SU-DHL-6 (cell line): ENCODE measurements around the gene FABP7.
"Not testable (repeated sequence)": the region's sequence is repeated elsewhere in the genome, so short reads cannot be mapped to it uniquely, and the experiment has no call there.

Source experiments
- H2AFZ ChIP-seq: fragments of 200-600 bp; sonication (generic); 2 replicates; pipeline ENCODE4 v1.6.1; 2014; ENCODE audit warnings: low read depth, mild to moderate bottlenecking, moderate library complexity, mixed read lengths, antibody characterized with exemption, low read length; ENCODE audit not compliant: severe bottlenecking
- H3F3A ChIP-seq: fragments of 200-600 bp; shearing (Covaris generic); 2 replicates; pipeline ENCODE4 v1.6.0; 2016; ENCODE audit warnings: antibody characterized with exemption, mild to moderate bottlenecking; ENCODE audit not compliant: insufficient read depth
- H3K27ac ChIP-seq: fragments of 200-600 bp; sonication (generic); 2 replicates; pipeline ENCODE4 v1.5.1; 2016; ENCODE audit warnings: low read depth, mild to moderate bottlenecking, low read length, moderate library complexity, mixed read lengths
- H3K27me3 ChIP-seq: fragments of 200-600 bp; sonication (generic), shearing (Covaris generic); 2 replicates; pipeline ENCODE4 v1.6.0; 2014; ENCODE audit warnings: mild to moderate bottlenecking, low read length
- H3K36me3 ChIP-seq: fragments of 200-600 bp; sonication (generic); 2 replicates; pipeline ENCODE4 v1.6.1; 2014; ENCODE audit warnings: mild to moderate bottlenecking, low read length, mixed read lengths
- H3K4me2 ChIP-seq: fragments of 300-600, 200-600 bp; shearing (Covaris generic), sonication (generic); 2 replicates; pipeline ENCODE4 v1.6.0; 2014; ENCODE audit warnings: low read length, low read depth, mild to moderate bottlenecking; ENCODE audit not compliant: poor library complexity, severe bottlenecking
- H3K4me3 ChIP-seq: fragments of 200-600 bp; sonication (generic); 2 replicates; pipeline ENCODE4 v1.5.1; 2014; ENCODE audit warnings: antibody characterized with exemption, low read length, mild to moderate bottlenecking, mixed read lengths; ENCODE audit not compliant: insufficient read depth, poor library complexity, severe bottlenecking
- H3K79me2 ChIP-seq: fragments of 200-600 bp; sonication (generic); 2 replicates; pipeline ENCODE4 v1.6.1; 2014; ENCODE audit warnings: mild to moderate bottlenecking, low read length, moderate library complexity; ENCODE audit not compliant: insufficient read depth
- H3K9ac ChIP-seq: fragments of 200-600 bp; sonication (generic); 2 replicates; pipeline ENCODE4 v1.7.0; 2014; ENCODE audit warnings: mild to moderate bottlenecking, low read length
- H3K9me2 ChIP-seq: fragments of 200-600 bp; sonication (generic); replicated peaks from 2 replicates; pipeline ENCODE4 v1.6.1; 2014; ENCODE audit warnings: low read length; ENCODE audit not compliant: insufficient read depth
- H3K9me3 ChIP-seq: fragments of 200-600 bp; sonication (generic); 2 replicates; pipeline ENCODE4 v1.6.1; 2014; ENCODE audit warnings: low read length, mixed read lengths; ENCODE audit not compliant: insufficient read depth
- H4K20me1 ChIP-seq: fragments of 200-600 bp; sonication (generic); 2 replicates; pipeline ENCODE4 v1.6.1; 2014; ENCODE audit warnings: low read depth, mild to moderate bottlenecking, antibody characterized with exemption, low read length, moderate library complexity, mixed read lengths
- EZH2phosphoT487 ChIP-seq: fragments of 200-600 bp; sonication (generic), shearing (Covaris generic); conservative IDR thresholded peaks from 2 replicates; pipeline ENCODE4 v1.6.1; 2018; ENCODE audit warnings: mild to moderate bottlenecking, antibody characterized with exemption, low read length, moderate library complexity, mixed read lengths
- TF ChIP-seq, protein P1 (sequence below): fragments of 200-600 bp; sonication (generic); IDR thresholded peaks from one replicate; pipeline ENCODE4 v1.5.1; 2017; ENCODE audit warnings: antibody characterized with exemption, mild to moderate bottlenecking, low read length, moderate library complexity; ENCODE audit not compliant: insufficient read depth, poor library complexity, severe bottlenecking

Gene FABP7

GRCh38 chr6:122747573-122747972, 31.9 kb upstream of the FABP7 start:
- no peak overlapping the region for H3K4me3 ChIP-seq
- no peaks in the 10 kb centered on the region for H3K36me3 ChIP-seq
- H3K9ac ChIP-seq: no peak overlapping the region
- H4K20me1 ChIP-seq: no peaks in the 10 kb centered on the region
- H3K27ac ChIP-seq: no peak overlapping the region
- no peak overlapping the region for H3K4me2 ChIP-seq
- no peaks in the 10 kb centered on the region for H3K27me3 ChIP-seq
- H2AFZ ChIP-seq: no peak overlapping the region
- no peaks in the 10 kb centered on the region for H3K9me2 ChIP-seq
- no peaks in the 10 kb centered on the region for H3K9me3 ChIP-seq
- H3F3A ChIP-seq: no peaks in the 10 kb centered on the region
- no peaks in the 10 kb centered on the region for H3K79me2 ChIP-seq
- TF ChIP-seq, protein P1, sequence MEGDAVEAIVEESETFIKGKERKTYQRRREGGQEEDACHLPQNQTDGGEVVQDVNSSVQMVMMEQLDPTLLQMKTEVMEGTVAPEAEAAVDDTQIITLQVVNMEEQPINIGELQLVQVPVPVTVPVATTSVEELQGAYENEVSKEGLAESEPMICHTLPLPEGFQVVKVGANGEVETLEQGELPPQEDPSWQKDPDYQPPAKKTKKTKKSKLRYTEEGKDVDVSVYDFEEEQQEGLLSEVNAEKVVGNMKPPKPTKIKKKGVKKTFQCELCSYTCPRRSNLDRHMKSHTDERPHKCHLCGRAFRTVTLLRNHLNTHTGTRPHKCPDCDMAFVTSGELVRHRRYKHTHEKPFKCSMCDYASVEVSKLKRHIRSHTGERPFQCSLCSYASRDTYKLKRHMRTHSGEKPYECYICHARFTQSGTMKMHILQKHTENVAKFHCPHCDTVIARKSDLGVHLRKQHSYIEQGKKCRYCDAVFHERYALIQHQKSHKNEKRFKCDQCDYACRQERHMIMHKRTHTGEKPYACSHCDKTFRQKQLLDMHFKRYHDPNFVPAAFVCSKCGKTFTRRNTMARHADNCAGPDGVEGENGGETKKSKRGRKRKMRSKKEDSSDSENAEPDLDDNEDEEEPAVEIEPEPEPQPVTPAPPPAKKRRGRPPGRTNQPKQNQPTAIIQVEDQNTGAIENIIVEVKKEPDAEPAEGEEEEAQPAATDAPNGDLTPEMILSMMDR: no peak
- TF ChIP-seq EZH2phosphoT487: no peak

GRCh38 chr6:122748945-122749344, 30.6 kb upstream of the FABP7 start:
- H3F3A ChIP-seq, H3K36me3 ChIP-seq, H4K20me1 ChIP-seq, H3K27me3 ChIP-seq, H3K4me2 ChIP-seq, H3K9ac ChIP-seq, H3K4me3 ChIP-seq, H2AFZ ChIP-seq, H3K9me3 ChIP-seq, H3K79me2 ChIP-seq, H3K9me2 ChIP-seq: not testable (repeated sequence)
- peak overlapping the region; percentile 81 for H3K27ac ChIP-seq

DNA sequence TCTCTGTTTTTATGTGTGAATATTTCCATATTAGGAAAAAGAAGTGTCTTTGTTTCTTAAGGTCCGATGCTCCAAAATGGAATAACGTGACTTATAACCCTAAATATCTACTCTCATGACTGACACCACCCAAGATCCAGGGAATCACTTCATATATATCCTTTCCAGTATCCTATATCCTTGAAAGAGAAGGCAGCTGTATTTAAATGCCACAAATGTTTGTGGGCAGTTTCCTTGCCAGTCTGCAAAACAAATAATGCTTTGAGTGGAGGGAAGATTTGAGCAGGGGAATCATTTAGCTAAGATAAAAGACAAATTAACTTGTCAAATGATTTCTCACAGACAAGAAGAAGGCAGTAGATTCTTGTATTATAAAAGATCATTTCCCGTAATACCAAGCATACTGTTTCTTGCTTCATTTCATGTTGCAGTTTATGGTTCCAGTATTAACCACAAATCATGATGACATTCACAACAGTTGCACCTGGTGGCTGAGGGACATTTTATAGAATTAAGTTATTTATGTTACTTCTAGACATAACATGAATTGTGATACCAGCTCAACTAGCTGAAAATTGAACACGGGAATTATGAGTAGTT, 30.0 kb upstream of the FABP7 start:
- H3K79me2 ChIP-seq: no peaks in the 10 kb centered on the region
- no peak overlapping the region for H3K4me3 ChIP-seq
- H3K4me2 ChIP-seq: no peak overlapping the region
- no peaks in the 10 kb centered on the region for H4K20me1 ChIP-seq
- H3K9me3 ChIP-seq: no peaks in the 10 kb centered on the region
- no peak overlapping the region for H2AFZ ChIP-seq
- TF ChIP-seq EZH2phosphoT487: no peak
- TF ChIP-seq, protein P1: no peak
- no peaks in the 10 kb centered on the region for H3K9me2 ChIP-seq
- no peaks in the 10 kb centered on the region for H3K36me3 ChIP-seq
- H3K27ac ChIP-seq: peak overlapping the region; percentile 81
- no peak overlapping the region for H3K9ac ChIP-seq
- no peaks in the 10 kb centered on the region for H3K27me3 ChIP-seq
- H3F3A ChIP-seq: no peaks in the 10 kb centered on the region

DNA sequence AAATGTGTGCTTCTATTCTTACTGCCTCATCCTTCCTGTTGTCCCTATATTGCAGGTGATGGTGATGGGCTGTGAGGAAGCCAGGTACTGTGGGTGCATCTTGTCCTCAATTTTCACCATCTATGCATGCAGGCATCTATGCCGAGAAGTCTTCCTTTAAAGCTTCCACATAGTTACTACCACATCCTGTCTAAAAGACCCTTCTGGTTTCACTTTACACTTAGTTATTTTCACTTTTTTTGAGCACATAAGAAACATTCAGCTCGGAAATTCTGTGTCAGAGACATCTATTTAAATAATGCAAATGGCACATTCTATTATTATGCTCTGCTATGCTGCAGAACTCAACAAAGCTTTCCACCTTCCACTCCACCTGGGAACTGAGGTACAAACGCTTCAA, 28.2 kb upstream of the FABP7 start:
- H2AFZ ChIP-seq: no peak overlapping the region
- TF ChIP-seq, protein P1: no peak
- no peak for TF ChIP-seq EZH2phosphoT487
- no peaks in the 10 kb centered on the region for H3K36me3 ChIP-seq
- no peaks in the 10 kb centered on the region for H4K20me1 ChIP-seq
- no peak overlapping the region for H3K9ac ChIP-seq
- H3K27me3 ChIP-seq: no peaks in the 10 kb centered on the region
- no peak overlapping the region for H3K4me3 ChIP-seq
- H3K27ac ChIP-seq: peak overlapping the region; percentile 81
- H3K4me2 ChIP-seq: peak overlapping the region; percentile 40
- no peaks in the 10 kb centered on the region for H3K79me2 ChIP-seq
- H3K9me2 ChIP-seq: no peaks in the 10 kb centered on the region
- H3K9me3 ChIP-seq: no peaks in the 10 kb centered on the region
- H3F3A ChIP-seq: no peaks in the 10 kb centered on the region
